ENCODE data around the gene SRPRB. TPM values are rescaled to one million over a fixed set of nuclear protein-coding genes. Genes with fewer than 3 reads are reported as not detected.

The SRPRB gene
- total and polyA plus RNA-seq, 2 donors (not counting 3 experiments of a cell fraction or from before 2014, with no cell fraction given): 22.7 to 69.2 TPM

- H3K9ac ChIP-seq (replicated peaks; ENCODE audit: extremely low read depth, insufficient read depth, low read length): no peak overlapping the region
- CTCF ChIA-PET: no interaction called here
- intact Hi-C loops (cut with micrococcal nuclease): no loop called here
- no peak overlapping the region for H3K27ac ChIP-seq (ENCODE audit: insufficient read depth, low read depth, low read length)
- FAIRE-seq (no peak), DNase-seq (ENCODE audit: low read depth, low spot score) (no peak)
- H3K27me3 ChIP-seq (ENCODE audit: control insufficient read depth in 2 of 2, insufficient read depth in 2 of 2, low read length in 2 of 2): no peaks in the 10 kb centered on the region
- no peaks in the 10 kb centered on the region for H3K9me3 ChIP-seq (replicated peaks; ENCODE audit: control insufficient read depth, insufficient read depth, low read length)
- POLR2A ChIA-PET: no interaction called here
- dilution Hi-C loops (cut with MboI; ENCODE audit: extremely low pct_ligation_motif_present, low sequenced_read_pairs): no loop called here
- no peak overlapping the region for H2AFZ ChIP-seq (ENCODE audit: low read depth, low read length)
- no peaks in the 10 kb centered on the region for H3K79me2 ChIP-seq (ENCODE audit: control insufficient read depth, insufficient read depth, low read length)
- no peaks in the 10 kb centered on the region for H4K20me1 ChIP-seq (replicated peaks; ENCODE audit: control insufficient read depth, extremely low read depth, insufficient read depth, low read length)
- no peak for TF ChIP-seq FOS (IDR thresholded peaks at IDR 0.05; ENCODE audit: borderline replicate concordance, insufficient read depth, low read length)
- no peak for TF ChIP-seq MYC (IDR thresholded peaks at IDR 0.05; ENCODE audit: low read depth, low read length)
- TF ChIP-seq GATA2 (IDR thresholded peaks at IDR 0.05; ENCODE audit: insufficient read depth, insufficient read length, low read depth, low read length): no peak
- no peak for TF ChIP-seq EZH2 (IDR thresholded peaks at IDR 0.05; ENCODE audit: borderline replicate concordance, low read depth, low read length, severe bottlenecking)
- TF ChIP-seq POLR2A (IDR thresholded peaks at IDR 0.05; ENCODE audit: low read depth, low read length): no peak
- no peak for TF ChIP-seq POLR2AphosphoS5 (IDR thresholded peaks at IDR 0.05; ENCODE audit: insufficient read depth, low read depth, low read length)
- TF ChIP-seq CTCF (IDR thresholded peaks at IDR 0.05; ENCODE audit: extremely low read depth in 1 of 2, insufficient read depth in 1 of 2, low read depth in 1 of 2, low read length in 2 of 2): no peak
- H3K4me3 ChIP-seq (replicated peaks in 1 of 3; ENCODE audit: insufficient read depth in 1 of 3, low read depth in 1 of 3, low read length in 3 of 3): no peak overlapping the region
- no peaks in the 10 kb centered on the region for H3K36me3 ChIP-seq (ENCODE audit: control insufficient read depth in 2 of 2, extremely low read depth in 1 of 2, insufficient read depth in 2 of 2, low read length in 2 of 2)
- H3K4me2 ChIP-seq (ENCODE audit: insufficient read depth, low read length): no peak overlapping the region
- no TSS peak for BruUV-seq (replicated peaks)
- H3K9me1 ChIP-seq (replicated peaks; ENCODE audit: control insufficient read depth, extremely low read depth, insufficient read depth, low read length): no peaks in the 10 kb centered on the region
- no peaks in the 10 kb centered on the region for H3K4me1 ChIP-seq (ENCODE audit: control insufficient read depth, extremely low read depth, insufficient read depth, low read length)
These were observed 52.2 kb downstream of the SRPRB start for GRCh38 chr3:133857767-133858166.
